Lung (tissue), 12 donors: Measurements from ENCODE around the gene AFAP1. TPM values are rescaled to one million over a fixed set of nuclear protein-coding genes. Genes with fewer than 3 reads are reported as not detected.

Source experiments
- ATAC-seq: fragments of 200-7000 bp; cut with Tn5 transposase; one replicate; pipeline ENCODE4 v1.9.1; 2020; ENCODE audit warnings: moderate number of reproducible peaks; ENCODE audit not compliant: insufficient read depth, low FRiP score
- DNase-seq, 3 donors: peaks; one replicate each; pipeline ENCODE4 v3.0.0-alpha.2; 2013 to 2017
- H3K27ac ChIP-seq, 2 donors: one replicate each; pipeline ENCODE4 v1.5.1; 2013; ENCODE audit warnings: mild to moderate bottlenecking in 2 of 2, moderate library complexity in 2 of 2, control low read depth in 1 of 2, inconsistent platforms in 1 of 2, low read depth in 1 of 2, low read length in 1 of 2
- H3K27me3 ChIP-seq, 3 donors: one replicate each; pipeline ENCODE4 v1.5.1; 2013; ENCODE audit warnings: low read length in 2 of 3; ENCODE audit not compliant: control insufficient read depth in 3 of 3, insufficient read depth in 3 of 3
- H3K36me3 ChIP-seq, 4 donors: one replicate each; pipeline ENCODE4 v1.5.1; 2013; ENCODE audit warnings: low read length in 4 of 4, mild to moderate bottlenecking in 1 of 4, moderate library complexity in 1 of 4; ENCODE audit not compliant: control insufficient read depth in 4 of 4, insufficient read depth in 4 of 4
- H3K4me1 ChIP-seq, 5 donors: one replicate each; pipeline ENCODE4 v1.5.1; 2013; ENCODE audit warnings: low read length in 5 of 5, mild to moderate bottlenecking in 2 of 5, moderate library complexity in 1 of 5; ENCODE audit not compliant: control insufficient read depth in 5 of 5, insufficient read depth in 5 of 5
- H3K4me3 ChIP-seq: one replicate; pipeline ENCODE4 v1.5.1; 2013; ENCODE audit warnings: mild to moderate bottlenecking, control low read depth, moderate library complexity
- H3K9ac ChIP-seq, 2 donors: one replicate each; pipeline ENCODE4 v1.5.1; 2013; ENCODE audit warnings: low read length in 2 of 2, control low read depth in 1 of 2; ENCODE audit not compliant: insufficient read depth in 1 of 2
- H3K9me3 ChIP-seq, 4 donors: one replicate each; pipeline ENCODE4 v1.5.1; 2013; ENCODE audit warnings: low read length in 3 of 4, mild to moderate bottlenecking in 1 of 4, moderate library complexity in 1 of 4; ENCODE audit not compliant: control insufficient read depth in 4 of 4, insufficient read depth in 3 of 4
- WGBS, 2 donors: extraction: QIAGEN DNeasy Blood & Tissue Kit; methylation state at CpG; one replicate each; pipeline ENCODE4 v1.1.7; 2013; 5-methylcytosine and 5-hydroxymethylcytosine counted together
- polyA plus RNA-seq, 2 donors: library from polyadenylated mRNA; stranded (reverse); fragments of 200-250 nt; gene quantifications; one replicate each; pipeline ENCODE4 v1.2.1, GENCODE V29; 2013
- total RNA-seq, 2 donors: library from RNA; depleted of rRNA in 1 of 2; stranded (reverse); fragments of >200 nt in 1 of 2; gene quantifications; one replicate each; pipeline ENCODE4 v1.2.1, GENCODE V29; 2014 to 2021
- TF ChIP-seq, protein P1 (sequence below): IDR thresholded peaks from 2 replicates; pipeline ENCODE4 v1.5.1; 2012; ENCODE audit warnings: mild to moderate bottlenecking; ENCODE audit errors: control extremely low read depth, extremely low read depth
- donor health status: control.
- donor health status: control.
- donor health status: Bipolar disorder and iron deficiency.
- donor health status: healthy.
- donor health status: DM: yes; HTN: yes; CAD: no.

The AFAP1 gene
- total and polyA plus RNA-seq, 4 donors: 5.3 to 34.1 (median 12.3) TPM

GRCh38 chr4:7855731-7856130 is 83.9 kb downstream of the AFAP1 start:
- WGBS, 2 donors: 93 to 95% methylated on average over 10 of the region's 10 CpGs
- no peaks in the 10 kb centered on the region for H3K27me3 ChIP-seq
- H3K9ac ChIP-seq: no peak overlapping the region
- no peak overlapping the region for H3K27ac ChIP-seq
- H3K4me1 ChIP-seq: peaks cover 2 to 15% (median 6%) of the 10 kb centered on the region in 5 donors
- ATAC-seq (no peak), DNase-seq (no peak)
- TF ChIP-seq, protein P1, sequence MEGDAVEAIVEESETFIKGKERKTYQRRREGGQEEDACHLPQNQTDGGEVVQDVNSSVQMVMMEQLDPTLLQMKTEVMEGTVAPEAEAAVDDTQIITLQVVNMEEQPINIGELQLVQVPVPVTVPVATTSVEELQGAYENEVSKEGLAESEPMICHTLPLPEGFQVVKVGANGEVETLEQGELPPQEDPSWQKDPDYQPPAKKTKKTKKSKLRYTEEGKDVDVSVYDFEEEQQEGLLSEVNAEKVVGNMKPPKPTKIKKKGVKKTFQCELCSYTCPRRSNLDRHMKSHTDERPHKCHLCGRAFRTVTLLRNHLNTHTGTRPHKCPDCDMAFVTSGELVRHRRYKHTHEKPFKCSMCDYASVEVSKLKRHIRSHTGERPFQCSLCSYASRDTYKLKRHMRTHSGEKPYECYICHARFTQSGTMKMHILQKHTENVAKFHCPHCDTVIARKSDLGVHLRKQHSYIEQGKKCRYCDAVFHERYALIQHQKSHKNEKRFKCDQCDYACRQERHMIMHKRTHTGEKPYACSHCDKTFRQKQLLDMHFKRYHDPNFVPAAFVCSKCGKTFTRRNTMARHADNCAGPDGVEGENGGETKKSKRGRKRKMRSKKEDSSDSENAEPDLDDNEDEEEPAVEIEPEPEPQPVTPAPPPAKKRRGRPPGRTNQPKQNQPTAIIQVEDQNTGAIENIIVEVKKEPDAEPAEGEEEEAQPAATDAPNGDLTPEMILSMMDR: no peak
- H3K36me3 ChIP-seq: peaks cover 0 to 16% (median 11%) of the 10 kb centered on the region in 4 donors
- peaks cover 0 to 2% (median 0%) of the 10 kb centered on the region in 4 donors for H3K9me3 ChIP-seq
- H3K4me3 ChIP-seq: no peak overlapping the region

GRCh38 chr4:7854697-7855370 is 84.8 kb downstream of the AFAP1 start:
- no peak overlapping the region for H3K4me3 ChIP-seq
- 78 to 80% methylated on average over 9 of the region's 9 CpGs for WGBS, 2 donors
- no peaks in the 10 kb centered on the region for H3K27me3 ChIP-seq
- H3K9me3 ChIP-seq: peaks cover 0 to 2% (median 0%) of the 10 kb centered on the region in 4 donors
- H3K36me3 ChIP-seq: peaks cover 0 to 21% (median 13%) of the 10 kb centered on the region in 4 donors
- peaks cover 0 to 13% (median 6%) of the 10 kb centered on the region in 5 donors for H3K4me1 ChIP-seq
- no peak overlapping the region for H3K27ac ChIP-seq
- DNase-seq (no peak), ATAC-seq (peak; percentile 35)
- TF ChIP-seq, protein P1: no peak
- H3K9ac ChIP-seq: no peak overlapping the region

DNA sequence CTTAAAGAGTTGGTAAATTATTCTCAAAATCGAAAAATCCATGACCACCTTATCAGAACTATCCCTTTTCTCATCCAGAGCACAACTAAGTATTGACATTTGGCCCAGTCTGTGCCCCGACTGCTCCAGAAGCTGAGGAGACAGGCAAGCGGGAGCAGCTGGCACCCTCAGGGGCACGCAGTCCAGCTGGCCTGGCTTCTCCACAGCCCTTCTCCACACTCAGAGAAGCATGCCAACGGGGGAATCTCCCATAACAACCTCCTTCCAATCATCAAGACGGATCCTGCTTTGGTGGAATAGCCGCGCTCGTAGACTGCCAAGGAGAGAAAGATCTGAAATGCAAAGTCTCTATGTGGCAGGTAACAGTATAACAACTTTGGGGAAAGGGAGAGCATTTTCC is 85.4 kb downstream of the AFAP1 start:
- ATAC-seq: no peak
- H3K9ac ChIP-seq: no peak overlapping the region
- peaks cover 0 to 21% (median 14%) of the 10 kb centered on the region in 4 donors for H3K36me3 ChIP-seq
- H3K27me3 ChIP-seq: no peaks in the 10 kb centered on the region
- no peak for DNase-seq
- no peak overlapping the region for H3K27ac ChIP-seq
- peaks cover 0 to 2% (median 0%) of the 10 kb centered on the region in 4 donors for H3K9me3 ChIP-seq
- H3K4me1 ChIP-seq: peaks cover 0 to 13% (median 6%) of the 10 kb centered on the region in 5 donors
- 84 to 85% methylated on average over 9 of the region's 9 CpGs for WGBS, 2 donors
- no peak overlapping the region for H3K4me3 ChIP-seq
- TF ChIP-seq, protein P1: no peak
